WI38 (cell line): ENCODE data around the gene ETV3.
A peak's percentile ranks its signal among the peaks of the same experiment; 100 is the strongest.

Experiments
- H3K4me3 ChIP-seq: 2 replicates; pipeline ENCODE4 v1.5.1; 2011; ENCODE audit warnings: low read depth, mild to moderate bottlenecking, control low read depth, low read length
- CTCF ChIP-seq: IDR thresholded peaks from 2 replicates; pipeline ENCODE4 v1.5.1; 2012; ENCODE audit warnings: low read depth, mild to moderate bottlenecking, control low read depth, low read length

Gene ETV3

GRCh38 chr1:157168015-157168414 lies 29.8 kb upstream of the ETV3 start:
- no peak overlapping the region for H3K4me3 ChIP-seq
- TF ChIP-seq CTCF = no peak

GRCh38 chr1:157167437-157167836 lies 29.2 kb upstream of the ETV3 start:
- TF ChIP-seq CTCF = no peak
- no peak overlapping the region for H3K4me3 ChIP-seq

GRCh38 chr1:157166590-157166989 lies 28.4 kb upstream of the ETV3 start:
- no peak overlapping the region for H3K4me3 ChIP-seq
- no peak for TF ChIP-seq CTCF

- no peak overlapping the region for H3K4me3 ChIP-seq
- TF ChIP-seq CTCF = peak; percentile 94
Measured at GRCh38 chr1:157163273-157164127, 25.3 kb upstream of the ETV3 start.

GRCh38 chr1:157162345-157162744 lies 24.1 kb upstream of the ETV3 start:
- no peak for TF ChIP-seq CTCF

GRCh38 chr1:157161901-157162300 lies 23.7 kb upstream of the ETV3 start:
- H3K4me3 ChIP-seq = no peak overlapping the region
- TF ChIP-seq CTCF = no peak

More at GRCh38 chr1:157162345-157162744, 24.1 kb upstream of the ETV3 start:
- no peak overlapping the region for H3K4me3 ChIP-seq

- H3K4me3 ChIP-seq = no peak overlapping the region
- TF ChIP-seq CTCF = no peak
Measured at GRCh38 chr1:157158967-157159366, 20.8 kb upstream of the ETV3 start.
